HepG2 (cell line): Measurements from ENCODE around the gene ARIH1. TPM values are rescaled to one million over a fixed set of nuclear protein-coding genes. Genes with fewer than 3 reads are reported as not detected.

Source experiments
- ATF3 ChIP-seq: sonication (generic); formaldehyde crosslinking; IDR thresholded peaks from 2 replicates; pipeline ENCODE4 v1.4.0; 2020; ENCODE audit warnings: missing genetic modification reagents
- BORCS8-MEF2B ChIP-seq: sonication (generic); formaldehyde crosslinking; IDR thresholded peaks from 2 replicates; pipeline ENCODE4 v1.8.0; 2022; ENCODE audit warnings: mild to moderate bottlenecking, missing genetic modification reagents
- HNRNPK ChIP-seq: fragments of 200-400 bp; formaldehyde crosslinking; IDR thresholded peaks from 2 replicates; pipeline ENCODE4 v1.6.1; 2018; ENCODE audit warnings: low read length, low read depth, moderate library complexity, mild to moderate bottlenecking; ENCODE audit not compliant: poor library complexity, severe bottlenecking
- IKZF5 ChIP-seq: IDR thresholded peaks from 2 replicates; pipeline ENCODE4 v1.6.1; 2018; ENCODE audit warnings: missing genetic modification reagents, mild to moderate bottlenecking, missing compliant biosample characterization
- IRX3 ChIP-seq: sonication (generic); formaldehyde crosslinking; IDR thresholded peaks from 2 replicates; pipeline ENCODE4 v1.8.1; 2023; ENCODE audit warnings: mild to moderate bottlenecking, low read depth, missing genetic modification reagents, borderline replicate concordance
- MATR3 ChIP-seq: sonication (generic); formaldehyde crosslinking; IDR thresholded peaks from 2 replicates; pipeline ENCODE4 v1.4.0; 2020; ENCODE audit warnings: missing genetic modification reagents
- NR2F1 ChIP-seq, 2 experiments: fragments of 450-650 bp in 1 of 2; formaldehyde crosslinking in 1 of 2; IDR thresholded peaks; 2 replicates each; pipeline versions ENCODE4 v1.5.0 to v1.6.1; 2016 to 2020; ENCODE audit warnings: mild to moderate bottlenecking in 1 of 2, missing compliant biosample characterization in 1 of 2, missing genetic modification reagents in 1 of 2, moderate library complexity in 1 of 2
- POGZ ChIP-seq: sonication (generic); formaldehyde crosslinking; IDR thresholded peaks from 2 replicates; pipeline ENCODE4 v1.4.0; 2020; ENCODE audit warnings: mild to moderate bottlenecking, missing genetic modification reagents
- RXRA ChIP-seq: sonication (generic); formaldehyde crosslinking; IDR thresholded peaks from 2 replicates; pipeline ENCODE4 v1.5.1; 2020; ENCODE audit warnings: missing genetic modification reagents
- SATB2 ChIP-seq: sonication (generic); formaldehyde crosslinking; IDR thresholded peaks from 2 replicates; pipeline ENCODE4 v1.5.0; 2020; ENCODE audit warnings: missing genetic modification reagents
- XRCC5 ChIP-seq: fragments of 200-400 bp; formaldehyde crosslinking; optimal IDR thresholded peaks from 2 replicates; pipeline ENCODE3; 2017; ENCODE audit warnings: mild to moderate bottlenecking, low read length
- YY1 ChIP-seq: IDR thresholded peaks from 2 replicates; pipeline ENCODE4 v1.6.1; 2011; ENCODE audit warnings: low read length, low read depth, moderate library complexity, mild to moderate bottlenecking; ENCODE audit not compliant: insufficient read depth, insufficient replicate concordance
- ZFP82 ChIP-seq: sonication (generic); formaldehyde crosslinking; IDR thresholded peaks from 2 replicates; pipeline ENCODE4 v1.5.1; 2020; ENCODE audit warnings: mild to moderate bottlenecking, missing genetic modification reagents, borderline replicate concordance
- ZNF253 ChIP-seq: sonication (generic); formaldehyde crosslinking; IDR thresholded peaks from 2 replicates; pipeline ENCODE4 v1.8.0; 2022; ENCODE audit warnings: mild to moderate bottlenecking, missing genetic modification reagents, borderline replicate concordance
- ZNF3 ChIP-seq: IDR thresholded peaks from 2 replicates; pipeline ENCODE4 v1.7.0; 2017; ENCODE audit warnings: inconsistent platforms
- ZNF354B ChIP-seq: sonication (generic); formaldehyde crosslinking; IDR thresholded peaks from 2 replicates; pipeline ENCODE4 v1.8.0; 2022; ENCODE audit warnings: mild to moderate bottlenecking, missing genetic modification reagents
- ZNF382 ChIP-seq: sonication (generic); formaldehyde crosslinking; IDR thresholded peaks from 2 replicates; pipeline ENCODE4 v1.5.0; 2020; ENCODE audit warnings: missing genetic modification reagents, mild to moderate bottlenecking, borderline replicate concordance
- ZNF790 ChIP-seq: sonication (generic); formaldehyde crosslinking; IDR thresholded peaks from 2 replicates; pipeline ENCODE4 v1.8.0; 2022; ENCODE audit warnings: missing genetic modification reagents, mild to moderate bottlenecking, borderline replicate concordance
- ZNF850 ChIP-seq: sonication (generic); formaldehyde crosslinking; conservative IDR thresholded peaks from 2 replicates; pipeline ENCODE4 v1.9.0; 2021; ENCODE audit warnings: mild to moderate bottlenecking, missing genetic modification reagents
- polyA plus RNA-seq, 8 experiments: library from polyadenylated mRNA; depleted of rRNA in 3 of 8; stranded (reverse) in 7 of 8; unstranded in 1 of 8; fragments of >200 nt; fragmentation: Illumina TruSeq in 4 of 8; extraction: Trizol in 4 of 8; gene quantifications; 2 replicates each; pipeline versions ENCODE4 v1.2.1 to v1.2.3, GENCODE V29; 2011 to 2016; ENCODE audit warnings: low read depth in 4 of 8, missing spikeins in 1 of 8, mixed read lengths in 1 of 8; ENCODE audit not compliant: insufficient read depth in 1 of 8
- total RNA-seq, 5 experiments: library from RNA; depleted of rRNA; stranded (reverse); fragments of >200 nt; fragmentation: Illumina TruSeq; extraction: Trizol; gene quantifications; 2 replicates each; pipeline ENCODE4 v1.2.3, GENCODE V29; 2016; ENCODE audit warnings: low read depth in 1 of 5
- TF ChIP-seq, protein P1 (sequence below): sonication (generic); formaldehyde crosslinking; IDR thresholded peaks from 2 replicates; pipeline ENCODE4 v1.5.1; 2020; ENCODE audit warnings: missing genetic modification reagents, mild to moderate bottlenecking, borderline replicate concordance
- TF ChIP-seq, protein P2 (sequence below): sonication (generic); formaldehyde crosslinking; IDR thresholded peaks from 2 replicates; pipeline ENCODE4 v1.4.0; 2020; ENCODE audit warnings: mild to moderate bottlenecking, missing genetic modification reagents

Gene ARIH1
- total and polyA plus RNA-seq, 2 of the 13 experiments (the other 11 are each of a cell fraction or from before 2014, with no cell fraction given), result 38.8 to 59.8 TPM

GRCh38 chr15:72473614-72474465 lies at the start of gene ARIH1 (continued):
- TF ChIP-seq POGZ, result peak; percentile 89
- peak; percentile 93 for TF ChIP-seq IKZF5 (CRISPR knock-in tag)
- TF ChIP-seq BORCS8-MEF2B (CRISPR knock-in tag), result peak; percentile 76
- peak; percentile 82; the same call in 1 of the 2 replicates for TF ChIP-seq IRX3 (CRISPR knock-in tag)
- TF ChIP-seq ZNF850 (CRISPR knock-in tag), result peak; percentile 87; the same call in 1 of the 2 replicates
- no peak for TF ChIP-seq MATR3
- peak; percentile 75 for TF ChIP-seq YY1
- peak; percentile 92 for TF ChIP-seq SATB2 (CRISPR knock-in tag)
- peak; percentile 86 for TF ChIP-seq ZNF790 (CRISPR knock-in tag)
- TF ChIP-seq, protein P1, sequence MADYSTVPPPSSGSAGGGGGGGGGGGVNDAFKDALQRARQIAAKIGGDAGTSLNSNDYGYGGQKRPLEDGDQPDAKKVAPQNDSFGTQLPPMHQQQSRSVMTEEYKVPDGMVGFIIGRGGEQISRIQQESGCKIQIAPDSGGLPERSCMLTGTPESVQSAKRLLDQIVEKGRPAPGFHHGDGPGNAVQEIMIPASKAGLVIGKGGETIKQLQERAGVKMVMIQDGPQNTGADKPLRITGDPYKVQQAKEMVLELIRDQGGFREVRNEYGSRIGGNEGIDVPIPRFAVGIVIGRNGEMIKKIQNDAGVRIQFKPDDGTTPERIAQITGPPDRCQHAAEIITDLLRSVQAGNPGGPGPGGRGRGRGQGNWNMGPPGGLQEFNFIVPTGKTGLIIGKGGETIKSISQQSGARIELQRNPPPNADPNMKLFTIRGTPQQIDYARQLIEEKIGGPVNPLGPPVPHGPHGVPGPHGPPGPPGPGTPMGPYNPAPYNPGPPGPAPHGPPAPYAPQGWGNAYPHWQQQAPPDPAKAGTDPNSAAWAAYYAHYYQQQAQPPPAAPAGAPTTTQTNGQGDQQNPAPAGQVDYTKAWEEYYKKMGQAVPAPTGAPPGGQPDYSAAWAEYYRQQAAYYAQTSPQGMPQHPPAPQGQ (CRISPR knock-in tag), result no peak; the same call in 1 of the 2 replicates
- peak; percentile 34; the same call in 1 of the 2 replicates for TF ChIP-seq ZNF253 (CRISPR knock-in tag)
- TF ChIP-seq ZNF3, result no peak
- peak; percentile 87; the same call in 1 of the 2 replicates for TF ChIP-seq RXRA (CRISPR knock-in tag)
- peak; percentile 59 for TF ChIP-seq HNRNPK
- TF ChIP-seq ATF3 (CRISPR knock-in tag), result peak; percentile 42; the same call in 1 of the 2 replicates
- no peak for TF ChIP-seq XRCC5
- TF ChIP-seq ZNF354B, result no peak
- peak; percentile 97 for TF ChIP-seq ZFP82 (CRISPR knock-in tag)
- no peak for TF ChIP-seq ZNF382
- TF ChIP-seq, protein P2, sequence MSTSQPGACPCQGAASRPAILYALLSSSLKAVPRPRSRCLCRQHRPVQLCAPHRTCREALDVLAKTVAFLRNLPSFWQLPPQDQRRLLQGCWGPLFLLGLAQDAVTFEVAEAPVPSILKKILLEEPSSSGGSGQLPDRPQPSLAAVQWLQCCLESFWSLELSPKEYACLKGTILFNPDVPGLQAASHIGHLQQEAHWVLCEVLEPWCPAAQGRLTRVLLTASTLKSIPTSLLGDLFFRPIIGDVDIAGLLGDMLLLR (CRISPR knock-in tag), result 0 out of 2 replicates have a peak, but pooled peaks have one; percentile 33
- no peak for TF ChIP-seq NR2F1 (CRISPR knock-in tag; IDR thresholded peaks at IDR 0.05)
